ENCODE data around the gene TP63.

Gene TP63

GRCh38 chr3:189685860-189686259 is 54.7 kb downstream of the TP63 start:
- FAIRE-seq: no peak

GRCh38 chr3:189687475-189687874 is 56.3 kb downstream of the TP63 start:
- FAIRE-seq: no peak

- FAIRE-seq: no peak
Observed at GRCh38 chr3:189688262-189688661, 57.1 kb downstream of the TP63 start.

GRCh38 chr3:189689625-189690024 is 58.4 kb downstream of the TP63 start:
- no peak for FAIRE-seq

- FAIRE-seq: no peak
Observed at GRCh38 chr3:189690237-189690636, 59.0 kb downstream of the TP63 start.

GRCh38 chr3:189690672-189691071 is 59.5 kb downstream of the TP63 start:
- no peak for FAIRE-seq

- no peak for FAIRE-seq
Observed at GRCh38 chr3:189695400-189695799, 64.2 kb downstream of the TP63 start.

- no peak for FAIRE-seq
Observed at GRCh38 chr3:189698811-189699210, 67.6 kb downstream of the TP63 start.

GRCh38 chr3:189699885-189700284 is 68.7 kb downstream of the TP63 start:
- FAIRE-seq: no peak

GRCh38 chr3:189702066-189702646 is 71.0 kb downstream of the TP63 start:
- no peak for FAIRE-seq

GRCh38 chr3:189703865-189704264 is 72.7 kb downstream of the TP63 start:
- FAIRE-seq: no peak

GRCh38 chr3:189708375-189708774 is 77.2 kb downstream of the TP63 start:
- FAIRE-seq: no peak

- FAIRE-seq: no peak
Observed at GRCh38 chr3:189710620-189711402, 79.6 kb downstream of the TP63 start.

GRCh38 chr3:189712906-189713483 is 81.8 kb downstream of the TP63 start:
- FAIRE-seq: no peak

GRCh38 chr3:189714991-189715961 is 84.1 kb downstream of the TP63 start:
- no peak for FAIRE-seq

GRCh38 chr3:189718215-189718614 is 87.0 kb downstream of the TP63 start:
- FAIRE-seq: no peak

- no peak for FAIRE-seq
Observed at GRCh38 chr3:189720736-189721417, 89.7 kb downstream of the TP63 start.

GRCh38 chr3:189721873-189722665 is 90.9 kb downstream of the TP63 start:
- no peak for FAIRE-seq

- FAIRE-seq: no peak
Observed at GRCh38 chr3:189724356-189724755, 93.2 kb downstream of the TP63 start.

- FAIRE-seq: no peak
Observed at GRCh38 chr3:189726277-189726676, 95.1 kb downstream of the TP63 start.

GRCh38 chr3:189727158-189727557 is 96.0 kb downstream of the TP63 start:
- FAIRE-seq: no peak

GRCh38 chr3:189727898-189728297 is 96.7 kb downstream of the TP63 start:
- no peak for FAIRE-seq
